HG02610 (cell line): ENCODE data around the gene CDX2.
"Not testable (repeated sequence)": the region's sequence is repeated elsewhere in the genome, so short reads cannot be mapped to it uniquely, and the experiment has no call there.

ENCODE experiments used
- ATAC-seq: cut with Tn5 transposase; IDR thresholded peaks from one replicate; pipeline ENCODE4 v1.9.1; 2021; ENCODE audit warnings: mild to moderate bottlenecking, moderate library complexity; ENCODE audit not compliant: unreplicated experiment

CDX2 gene

DNA sequence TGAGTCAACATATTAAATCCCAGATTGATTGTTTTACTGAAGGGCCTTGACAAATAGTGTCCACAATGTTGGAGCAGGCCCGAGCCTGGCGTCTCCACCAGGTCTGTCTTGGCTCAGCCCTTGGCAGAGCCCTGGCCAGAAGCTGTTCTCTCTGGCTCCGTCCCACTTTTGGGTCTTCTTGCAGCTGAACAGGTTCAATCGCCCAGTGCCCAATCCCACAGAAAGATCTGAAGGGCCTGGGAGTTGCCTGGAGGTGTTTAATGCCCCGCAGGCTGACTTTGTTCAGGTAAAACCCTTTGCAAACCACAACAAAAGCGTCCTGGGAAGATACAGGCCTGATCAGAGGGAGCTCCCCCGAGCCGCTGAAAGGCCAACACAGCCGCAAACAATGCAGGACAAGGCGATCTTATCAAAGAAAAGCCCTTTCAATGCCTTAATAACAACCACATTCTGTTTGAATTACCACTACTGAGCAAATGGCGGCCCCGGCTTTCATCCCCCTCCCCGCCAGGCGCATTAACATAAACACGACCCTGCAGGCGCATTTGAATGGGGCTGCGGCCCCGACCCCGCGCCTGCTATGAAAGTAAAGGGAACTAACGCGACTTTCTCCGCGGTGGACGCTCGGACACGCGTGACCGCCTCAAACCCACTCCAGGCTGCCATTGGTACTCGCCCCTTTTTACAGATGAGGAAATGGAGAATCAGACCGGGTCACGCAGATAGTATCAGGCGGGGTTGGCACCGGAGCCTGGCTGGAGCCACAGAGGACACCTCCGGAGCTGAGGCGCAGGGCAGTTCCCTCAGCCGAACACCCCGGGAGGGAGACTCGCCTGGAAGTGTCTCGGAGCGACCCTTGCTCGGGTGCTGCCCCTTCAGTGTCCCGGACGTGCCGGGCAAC is 3.1 kb downstream of the CDX2 start:
- ATAC-seq: no peak

GRCh38 chr13:27965343-27965739 is 3.8 kb downstream of the CDX2 start:
- no peak for ATAC-seq

DNA sequence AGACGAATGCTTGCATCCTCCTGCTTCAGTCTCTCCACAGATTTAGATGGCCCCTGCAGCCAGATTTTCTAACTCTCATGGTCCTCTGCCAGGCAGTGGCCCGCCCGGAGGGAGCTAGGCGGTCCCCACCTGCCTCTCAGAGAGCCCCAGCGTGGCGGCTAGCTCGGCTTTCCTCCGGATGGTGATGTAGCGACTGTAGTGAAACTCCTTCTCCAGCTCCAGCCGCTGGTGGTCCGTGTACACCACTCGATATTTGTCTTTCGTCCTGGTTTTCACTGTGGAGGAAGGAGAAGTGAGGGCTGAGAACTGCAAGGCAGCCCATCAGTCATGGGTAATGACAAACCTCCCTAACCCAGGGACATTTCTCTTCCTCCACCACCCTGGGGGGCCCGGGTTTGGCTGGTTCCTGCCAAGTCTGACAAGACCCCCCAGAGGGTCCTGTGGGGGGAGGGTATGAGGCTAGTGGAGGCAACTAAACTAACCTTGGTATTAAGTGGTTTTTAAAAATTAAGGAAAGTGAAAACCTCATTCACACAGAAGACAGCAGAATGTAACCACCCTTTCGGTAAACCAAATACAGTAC is 4.3 kb downstream of the CDX2 start:
- no peak for ATAC-seq

- not testable (repeated sequence) for ATAC-seq
These were observed 4.9 kb downstream of the CDX2 start for GRCh38 chr13:27964206-27964605.

DNA sequence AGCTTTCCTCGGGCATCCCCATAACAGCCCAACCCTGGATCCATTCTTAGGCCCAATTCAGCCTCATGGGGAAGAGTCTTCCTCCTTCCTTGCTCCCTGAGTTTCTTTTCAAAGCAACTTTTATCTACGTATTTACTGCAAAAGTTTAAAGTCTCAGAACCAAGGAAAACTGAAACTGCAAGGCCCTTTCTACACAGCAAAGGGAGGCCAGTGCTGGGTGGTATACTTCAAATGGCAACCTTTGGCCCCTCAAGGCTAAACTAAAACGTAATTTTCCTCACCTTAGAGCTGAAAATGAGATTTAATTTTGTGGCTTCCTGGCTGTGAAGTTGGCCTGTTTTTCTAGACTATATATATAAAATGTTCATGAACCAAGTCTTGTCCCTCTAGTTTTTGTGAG is 5.6 kb downstream of the CDX2 start:
- ATAC-seq: no peak

GRCh38 chr13:27962982-27963381 is 6.1 kb downstream of the CDX2 start:
- ATAC-seq: no peak

- no peak for ATAC-seq
These were observed 6.8 kb downstream of the CDX2 start for GRCh38 chr13:27962128-27962841.

DNA sequence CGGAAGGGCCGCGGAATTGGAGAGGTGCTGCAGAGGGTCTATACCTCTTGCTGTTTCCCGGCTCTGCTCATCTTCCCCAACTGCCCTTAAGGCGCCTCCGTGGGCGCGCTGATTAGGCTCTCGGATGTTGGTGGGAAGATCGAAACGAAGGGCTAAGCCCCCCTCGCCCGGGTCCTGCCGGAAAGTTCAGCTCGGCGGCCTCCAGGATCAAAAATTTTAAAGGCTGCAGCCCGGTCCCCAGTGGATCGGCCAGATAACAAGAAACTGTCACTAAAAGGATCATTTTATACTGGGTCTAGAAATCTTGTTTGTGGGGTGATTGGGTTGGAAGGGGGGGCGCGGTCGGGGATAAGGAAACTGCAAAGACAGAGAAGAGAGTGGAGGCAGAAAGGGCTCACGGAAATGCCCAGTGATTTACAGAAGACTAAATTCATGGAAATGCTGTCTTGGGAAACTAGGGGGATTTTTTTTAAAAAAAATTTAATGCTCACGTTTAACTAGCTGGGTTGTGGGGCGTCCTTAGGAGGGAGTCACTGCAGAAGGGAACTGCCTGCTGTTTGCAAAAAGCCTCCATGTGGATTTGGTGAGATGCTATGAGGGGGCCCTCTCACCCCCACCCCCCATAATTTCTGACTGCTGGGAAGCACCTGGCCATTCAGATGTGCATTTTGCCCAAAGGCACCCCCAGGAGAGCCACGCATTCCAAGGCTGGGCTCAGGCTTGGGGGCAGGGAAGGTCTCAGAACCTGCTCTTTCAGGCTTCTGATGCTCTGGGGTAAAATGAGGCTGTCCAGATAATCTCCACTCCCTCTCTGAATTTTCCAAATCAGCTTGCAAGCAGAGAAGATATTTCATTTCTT is 7.7 kb downstream of the CDX2 start:
- no peak for ATAC-seq

- ATAC-seq: no peak
These were observed 8.5 kb downstream of the CDX2 start for GRCh38 chr13:27960362-27961226.

GRCh38 chr13:27959976-27960361 is 9.1 kb downstream of the CDX2 start:
- no peak for ATAC-seq

- no peak for ATAC-seq
These were observed 12.4 kb downstream of the CDX2 start for GRCh38 chr13:27956576-27957300.

DNA sequence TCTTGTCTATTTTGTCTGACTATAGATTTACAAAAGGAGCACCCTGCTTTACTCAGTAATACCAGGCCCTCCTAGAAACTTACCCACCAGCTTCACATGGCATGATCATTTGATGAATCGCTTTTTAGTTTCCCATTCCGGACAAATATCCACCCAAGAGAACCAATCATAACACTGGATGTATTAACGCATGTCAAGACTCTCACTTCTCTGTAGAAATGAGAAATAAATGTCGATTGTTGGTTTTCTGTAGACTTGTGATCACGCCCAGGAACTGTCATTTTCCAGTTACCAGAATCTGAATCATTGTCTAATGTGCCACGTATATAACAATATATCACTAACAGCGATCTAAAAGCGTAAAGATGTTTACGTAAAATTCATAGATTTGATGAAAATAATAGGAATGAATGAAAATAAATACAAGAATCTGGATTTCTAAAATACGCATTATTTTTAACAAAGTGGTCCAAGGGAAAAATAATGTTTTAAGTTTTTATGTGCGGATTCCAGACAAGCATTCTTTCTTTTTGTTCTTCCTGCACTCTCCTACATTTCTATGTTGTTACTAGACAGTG is 14.0 kb downstream of the CDX2 start:
- no peak for ATAC-seq

GRCh38 chr13:27954406-27954851 is 14.7 kb downstream of the CDX2 start:
- ATAC-seq: peak; percentile 12

GRCh38 chr13:27953676-27954405 is 15.3 kb downstream of the CDX2 start:
- ATAC-seq: peak; percentile 77

DNA sequence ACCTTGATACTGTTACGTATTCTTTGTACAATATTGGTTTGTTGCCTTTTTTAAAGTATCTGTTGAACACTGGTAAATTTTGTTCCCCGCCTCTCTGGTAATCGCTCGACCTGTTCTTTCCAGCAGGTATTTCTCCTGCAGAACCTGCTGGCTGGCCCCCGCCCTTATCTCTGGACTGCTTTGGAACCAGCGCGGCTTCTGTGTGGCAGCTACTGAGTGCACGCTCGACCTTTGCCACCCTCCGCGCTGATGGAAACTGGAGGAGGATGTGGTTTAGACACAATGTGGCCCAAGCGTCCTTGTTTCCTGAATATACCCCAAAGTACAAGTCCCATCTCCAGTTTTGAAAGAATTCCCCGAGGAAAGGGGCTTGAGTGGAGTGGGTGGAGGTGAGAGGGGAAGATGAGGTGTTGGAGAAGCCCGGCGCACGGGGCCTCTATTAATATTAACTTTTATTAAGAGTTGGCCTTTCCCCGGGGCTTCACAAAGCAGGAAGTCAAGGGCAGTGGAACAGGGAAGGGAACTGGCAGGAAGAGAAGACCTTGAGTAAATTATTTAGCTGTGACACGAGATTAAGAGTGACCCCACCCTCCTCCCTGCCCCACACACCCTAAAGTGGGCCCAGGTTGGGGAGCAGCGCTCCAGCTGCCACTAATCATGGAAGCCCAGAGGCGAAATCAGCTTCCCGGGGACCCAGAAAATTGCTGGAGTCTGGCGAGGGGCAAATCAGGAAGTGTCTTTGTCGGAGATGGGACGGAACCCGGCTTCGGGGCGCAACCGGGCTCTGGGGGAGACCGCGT is 16.0 kb downstream of the CDX2 start:
- ATAC-seq: no peak

DNA sequence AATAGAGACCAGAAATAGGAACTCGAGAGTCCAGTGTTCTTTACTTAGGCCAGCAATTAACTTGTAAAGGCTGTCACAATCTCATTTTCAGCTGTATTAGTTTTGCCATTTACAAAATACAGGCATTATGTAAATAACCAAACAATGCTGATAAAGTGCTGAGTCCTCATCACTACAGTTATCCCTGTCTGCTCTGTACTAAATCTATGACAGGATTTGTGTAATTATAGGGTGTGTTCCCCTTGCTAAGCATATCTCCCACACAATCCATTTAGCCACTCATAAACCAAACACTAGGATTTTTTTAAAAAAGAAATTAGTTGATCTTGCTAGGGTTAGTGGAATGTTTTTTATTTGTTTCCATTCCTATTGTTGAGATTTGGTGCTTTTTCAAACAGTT is 26.1 kb downstream of the CDX2 start:
- no peak for ATAC-seq

DNA sequence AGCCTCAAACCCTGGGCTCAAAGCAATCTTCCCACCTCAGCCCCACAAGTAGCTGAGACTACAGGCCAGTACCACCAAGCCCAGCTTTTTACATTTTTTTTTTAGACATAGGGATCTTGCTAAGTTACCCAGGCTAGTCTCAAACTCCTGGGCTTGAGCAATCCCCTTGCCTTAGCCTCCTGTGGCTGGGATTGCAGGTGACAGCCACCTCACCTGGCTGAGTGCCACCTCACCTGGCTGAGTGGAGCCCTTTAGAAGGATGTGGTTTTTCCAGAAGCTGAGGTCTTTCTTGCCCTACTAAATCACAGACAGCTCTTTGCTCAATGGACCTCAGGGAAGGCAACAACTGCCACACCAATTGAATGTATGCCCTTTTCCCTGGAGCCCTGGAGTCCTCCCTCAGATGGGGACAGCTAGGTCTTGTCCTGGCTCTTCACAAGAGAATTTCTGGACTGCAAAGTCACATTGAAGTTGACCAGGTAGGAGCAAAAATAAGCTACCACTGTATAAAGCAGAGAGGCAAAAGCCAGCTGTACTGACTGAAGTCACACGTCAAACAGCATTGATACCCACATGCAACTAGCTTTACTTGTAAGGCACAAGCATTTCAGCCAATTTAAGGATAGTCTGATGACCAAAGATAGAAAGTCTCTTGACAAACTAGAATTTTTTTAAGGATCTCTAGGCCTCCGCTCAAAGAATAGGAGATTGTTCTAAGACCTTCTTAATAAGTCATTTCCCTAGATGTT is 35.4 kb downstream of the CDX2 start:
- no peak for ATAC-seq
